ENCODE data around the gene CSNK1D. TPM values are rescaled to one million over a fixed set of nuclear protein-coding genes. Genes with fewer than 3 reads are reported as not detected.
"Not testable (repeated sequence)": the region's sequence is repeated elsewhere in the genome, so short reads cannot be mapped to it uniquely, and the experiment has no call there.

Gene CSNK1D
- total RNA-seq, 1 donor from 2014 or later: 160 TPM

DNA sequence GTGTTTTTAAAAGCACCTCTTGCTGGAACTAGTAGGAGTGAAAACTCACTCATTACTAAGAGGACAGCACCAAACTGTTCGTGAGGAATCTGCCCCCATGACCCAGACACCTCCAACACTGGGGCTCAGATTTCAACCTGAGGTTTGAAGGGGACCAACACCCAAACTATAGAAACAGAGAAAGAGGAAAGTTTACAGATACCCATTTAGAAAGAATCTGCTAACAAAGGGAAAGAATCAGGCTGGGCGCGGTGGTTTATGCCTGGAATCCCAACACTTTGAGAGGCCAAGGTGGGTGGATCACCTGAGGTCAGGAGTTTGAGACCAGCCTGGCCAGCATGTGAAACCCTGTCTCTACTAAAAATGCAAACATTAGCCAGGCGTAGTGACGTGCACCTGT, 3.4 kb upstream of the CSNK1D start:
- intact Hi-C loops (cut with micrococcal nuclease): no loop called here

DNA sequence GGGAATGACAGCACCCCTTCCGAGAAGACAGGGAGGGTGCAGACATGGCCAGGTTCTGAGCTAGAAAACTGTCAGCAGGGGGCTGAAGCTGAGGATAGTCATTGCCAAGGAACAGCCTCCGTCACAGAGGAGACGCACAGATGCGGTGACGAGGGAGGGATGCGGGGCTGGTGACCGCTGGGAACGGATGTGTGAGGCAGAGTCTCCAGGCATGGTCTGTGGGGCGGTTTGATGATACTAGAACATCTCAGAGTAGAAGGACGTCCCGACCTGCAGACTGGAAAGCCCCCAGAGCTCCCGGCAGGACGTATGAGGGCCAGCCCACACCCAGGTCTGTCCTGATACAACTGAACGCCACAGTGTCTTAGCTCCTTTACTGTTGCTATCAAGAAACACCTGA, 1.8 kb upstream of the CSNK1D start:
- intact Hi-C loops (cut with micrococcal nuclease): no loop called here

- intact Hi-C loops (cut with micrococcal nuclease): no loop called here
Measured at GRCh38 chr17:82274134-82275020, 877 bp upstream of the CSNK1D start.

GRCh38 chr17:82272495-82273326, 789 bp downstream of the CSNK1D start:
- intact Hi-C loops (cut with micrococcal nuclease): loop anchor here (1.0 to 2.0 kb wide), 9 partner anchors 20 to 178 kb away; partner anchors contain the start of genes CYBC1, HEXD, OGFOD3 and SLC16A3

- intact Hi-C loops (cut with micrococcal nuclease): no loop called here
Measured at GRCh38 chr17:82271401-82271800, 2.1 kb downstream of the CSNK1D start.

DNA sequence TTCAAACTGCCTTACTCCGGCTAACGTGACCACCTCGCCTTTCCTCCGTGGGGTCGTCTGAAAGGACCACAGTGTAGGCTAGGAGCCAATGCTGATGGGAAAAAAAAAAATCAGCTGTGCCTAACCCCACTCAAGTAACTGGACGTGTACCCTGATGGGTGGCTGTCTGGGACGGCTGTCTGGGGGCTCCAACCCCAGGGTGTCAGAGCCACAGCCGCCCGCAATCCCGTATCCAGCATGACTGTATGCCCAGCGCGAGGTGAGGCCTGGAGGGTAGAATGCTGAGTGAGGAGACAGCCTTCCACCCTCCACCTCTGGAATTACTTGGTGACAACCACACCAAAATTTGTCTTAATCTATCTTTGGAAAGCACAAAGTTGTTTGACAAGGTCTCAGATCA, 2.8 kb downstream of the CSNK1D start:
- intact Hi-C loops (cut with micrococcal nuclease): no loop called here

DNA sequence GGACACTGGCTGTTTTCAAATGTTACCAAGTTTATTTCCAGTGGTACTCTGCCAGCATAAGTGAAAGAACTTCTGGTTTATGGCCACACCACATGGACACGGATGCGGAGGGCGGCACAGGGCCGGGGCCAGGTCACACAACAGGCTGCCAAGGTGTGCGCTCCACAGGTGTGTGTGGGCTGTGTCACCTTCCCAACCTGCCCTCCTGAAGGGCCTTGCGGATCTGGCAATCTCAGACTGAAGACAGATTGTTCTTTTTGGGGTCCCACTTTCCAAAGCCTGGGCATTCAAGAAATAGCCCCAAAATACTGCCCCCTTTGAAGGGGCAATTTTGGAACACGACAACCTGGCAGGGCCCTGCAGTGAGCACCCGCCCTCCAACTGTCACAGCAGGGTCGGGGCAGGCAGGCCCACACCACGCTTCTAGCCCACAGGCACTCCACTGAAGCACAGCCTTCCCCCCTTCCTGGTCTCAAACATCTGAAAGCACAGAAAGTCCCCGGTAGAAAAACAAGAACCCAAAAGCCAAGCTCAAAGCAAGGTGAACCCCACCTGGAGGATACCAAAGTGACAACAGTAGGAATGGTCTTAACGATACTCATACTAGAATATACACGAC, 3.5 kb downstream of the CSNK1D start:
- intact Hi-C loops (cut with micrococcal nuclease): no loop called here

- intact Hi-C loops (cut with micrococcal nuclease): no loop called here
Measured at GRCh38 chr17:82269138-82269881, 4.2 kb downstream of the CSNK1D start.

DNA sequence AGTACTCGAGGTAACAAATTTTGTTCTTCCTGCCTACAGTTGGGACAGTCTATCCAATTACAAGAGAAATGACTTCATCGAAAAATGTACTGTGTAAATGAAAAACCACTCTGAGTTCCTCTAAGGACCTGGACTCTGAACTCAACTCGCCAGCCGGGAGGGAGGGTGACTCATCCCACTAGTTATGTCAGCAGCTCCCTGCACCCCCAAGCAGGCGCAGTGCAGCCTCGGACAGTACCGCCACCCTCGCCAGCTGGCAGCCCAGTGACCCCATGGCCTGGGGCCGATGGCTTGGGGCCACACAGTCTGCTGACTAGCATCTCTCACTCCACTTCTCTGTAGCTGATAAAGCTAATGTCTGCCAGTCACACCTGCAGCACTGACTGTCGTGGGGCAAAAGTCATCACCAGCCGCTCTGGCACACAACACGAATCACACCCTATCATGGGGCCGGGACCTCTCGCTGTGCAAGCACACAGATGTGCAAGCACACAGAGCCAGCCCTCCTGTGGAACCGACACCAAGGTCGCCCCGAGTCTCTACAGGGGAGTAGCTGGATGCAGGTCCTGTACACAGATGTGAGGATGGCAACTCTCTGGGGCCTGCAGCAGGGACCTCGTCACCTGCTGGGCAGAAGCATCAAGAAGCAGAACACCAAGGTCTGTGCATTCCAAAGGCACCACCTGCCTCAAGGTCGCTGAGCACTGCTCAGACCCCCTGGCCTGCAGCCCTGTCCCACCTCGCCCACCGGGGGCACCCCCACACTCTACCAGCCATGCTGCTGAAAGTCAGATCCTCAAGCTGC, 5.7 kb downstream of the CSNK1D start:
- intact Hi-C loops (cut with micrococcal nuclease): no loop called here

GRCh38 chr17:82266142-82266541, 7.4 kb downstream of the CSNK1D start:
- intact Hi-C loops (cut with micrococcal nuclease): no loop called here

DNA sequence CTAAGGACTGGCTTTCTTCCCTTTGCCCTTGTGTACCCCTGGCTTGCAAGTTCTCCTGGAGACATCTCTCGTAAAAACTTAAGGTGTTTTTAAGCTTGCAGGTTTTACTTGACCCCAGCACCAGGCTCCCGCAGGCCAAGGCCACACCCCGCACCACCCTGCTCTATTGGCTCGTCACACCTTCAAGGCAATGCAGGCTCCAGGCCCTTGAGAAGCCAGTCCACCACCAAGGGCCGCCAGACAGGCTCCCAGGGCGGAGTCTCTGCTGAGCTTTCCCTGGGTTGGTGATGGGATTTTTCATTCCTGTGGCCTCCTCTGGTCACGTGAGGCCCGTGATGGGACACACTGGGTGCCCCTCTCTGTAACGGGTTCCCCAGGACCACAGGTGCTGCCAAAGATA, 9.9 kb downstream of the CSNK1D start:
- intact Hi-C loops (cut with micrococcal nuclease): no loop called here

GRCh38 chr17:82262344-82262743, 11.2 kb downstream of the CSNK1D start:
- intact Hi-C loops (cut with micrococcal nuclease): no loop called here

- intact Hi-C loops (cut with micrococcal nuclease): not testable (repeated sequence)
Measured at GRCh38 chr17:82259972-82260961, 13.2 kb downstream of the CSNK1D start.

- intact Hi-C loops (cut with micrococcal nuclease): no loop called here
Measured at GRCh38 chr17:82258555-82258954, 14.9 kb downstream of the CSNK1D start.

DNA sequence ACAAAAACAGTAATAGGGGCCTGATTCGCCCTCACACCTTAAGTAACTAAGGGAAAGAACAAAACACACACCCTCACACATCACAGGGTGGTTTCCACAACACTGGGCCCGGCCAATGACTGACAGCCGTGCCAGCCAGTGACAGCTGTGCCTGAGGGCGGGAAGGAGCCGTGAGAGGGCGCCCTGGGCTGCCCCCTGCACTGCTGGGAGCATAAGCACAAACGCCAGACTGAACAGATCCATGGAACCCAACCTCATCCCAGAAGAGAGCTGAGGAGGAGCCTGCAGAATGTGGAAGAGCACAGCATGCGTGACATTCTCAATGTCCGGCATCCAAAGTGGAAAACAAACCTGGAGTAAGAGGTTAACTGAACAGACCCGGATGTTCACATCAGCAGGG, 16.0 kb downstream of the CSNK1D start:
- intact Hi-C loops (cut with micrococcal nuclease): no loop called here

- intact Hi-C loops (cut with micrococcal nuclease): no loop called here
Measured at GRCh38 chr17:82256242-82256885, 17.1 kb downstream of the CSNK1D start.

DNA sequence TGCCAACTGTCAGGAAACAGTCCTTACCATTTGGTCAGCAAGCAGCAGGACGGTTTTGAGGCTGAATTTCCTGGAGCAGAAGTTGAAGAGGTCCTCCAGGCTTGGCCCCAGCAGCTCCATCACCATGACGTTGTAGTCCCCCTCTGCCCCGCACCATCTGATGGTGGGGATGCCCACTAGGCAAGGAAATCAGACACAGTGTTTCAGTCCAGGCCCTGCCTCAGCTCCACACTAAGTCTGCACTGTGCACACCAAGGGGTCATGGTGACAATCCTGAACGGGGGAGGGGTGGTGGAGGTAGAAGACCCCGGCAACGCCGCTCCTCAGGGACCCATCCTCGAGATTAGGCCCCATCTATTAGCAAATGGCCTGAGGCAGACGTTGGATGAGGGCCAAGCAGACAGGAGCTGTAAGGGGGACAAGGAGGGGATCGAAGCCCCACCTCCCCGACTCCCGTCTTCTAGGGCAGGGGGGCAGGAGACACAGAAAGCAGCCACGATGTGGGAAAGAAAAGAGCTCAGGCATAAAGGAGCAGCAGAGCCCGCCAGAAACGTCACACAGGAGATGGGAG, 18.0 kb downstream of the CSNK1D start:
- intact Hi-C loops (cut with micrococcal nuclease): no loop called here

DNA sequence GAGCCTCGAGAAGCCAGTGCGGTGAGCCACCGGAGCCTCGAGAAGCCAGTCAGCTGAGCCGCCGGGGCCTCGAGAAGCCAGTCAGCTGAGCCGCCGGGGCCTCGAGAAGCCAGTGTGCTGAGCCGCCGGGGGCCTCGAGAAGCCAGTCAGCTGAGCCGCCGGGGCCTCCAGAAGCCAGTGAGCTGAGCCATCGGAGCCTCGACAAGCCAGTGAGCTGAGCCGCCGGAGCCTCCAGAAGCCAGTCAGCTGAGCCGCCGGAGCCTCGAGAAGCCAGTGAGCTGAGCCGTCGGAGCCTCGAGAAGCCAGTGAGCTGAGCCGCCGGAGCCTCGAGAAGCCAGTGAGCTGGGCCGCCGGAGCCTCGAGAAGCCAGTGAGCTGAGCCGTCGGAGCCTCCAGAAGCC, 18.8 kb downstream of the CSNK1D start:
- intact Hi-C loops (cut with micrococcal nuclease): not testable (repeated sequence)

All from T-helper 1 cell treated with Interleukin-12 subunit alpha and Interleukin-12 subunit beta and Interleukin-4 antibody, amounts not matched to agents 30 ng/mL and 1 ng/mL, for 36 hours (primary cell).